Non-pigmented ciliary epithelial cell (primary cell): ENCODE measurements around the gene PRSS56.

Experiments used
- DNase-seq: peaks from one replicate; pipeline ENCODE4 v3.0.0-alpha.2; 2010; ENCODE audit warnings: low read depth

Gene PRSS56

DNA sequence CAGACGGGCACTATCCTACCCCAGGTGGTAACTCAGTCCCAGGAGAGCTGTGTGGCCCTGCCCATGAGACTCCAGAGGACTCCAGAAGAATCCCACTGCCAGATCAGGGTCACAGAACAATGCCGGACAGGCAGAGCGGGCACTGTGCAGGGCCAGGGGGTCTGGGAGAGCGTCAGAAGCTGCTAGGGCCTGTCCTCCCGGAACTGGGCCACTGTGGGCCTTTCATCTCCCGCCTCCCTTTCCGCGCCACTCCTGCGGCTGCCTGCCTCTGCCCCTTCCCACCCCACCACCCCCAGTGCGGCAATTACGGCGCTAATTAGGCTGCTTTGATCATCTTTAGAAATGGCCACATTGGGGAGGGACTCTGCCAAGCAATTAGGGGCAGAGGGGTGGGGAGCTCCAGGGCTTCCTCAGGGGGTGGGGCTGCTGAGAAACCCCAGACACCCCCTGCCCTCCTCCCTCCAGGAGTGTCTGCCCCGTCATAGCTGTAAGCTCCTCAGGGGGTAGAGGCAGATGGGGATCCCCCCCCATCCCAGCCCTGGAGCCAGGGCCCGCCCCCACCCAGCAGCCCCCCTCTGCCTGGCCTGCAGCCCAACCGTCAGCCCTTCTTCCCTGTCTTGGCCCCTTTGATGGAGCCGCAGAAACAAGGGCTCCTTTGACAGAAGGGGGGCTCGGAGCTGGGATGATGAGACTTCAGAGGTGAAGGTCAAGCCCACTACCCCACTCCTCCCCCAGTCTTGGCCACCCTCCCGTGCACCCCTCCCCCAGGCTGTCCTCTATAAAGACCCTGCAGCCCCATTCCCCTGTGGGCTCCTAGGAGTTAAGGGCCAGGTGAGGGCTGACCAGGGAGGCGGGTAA lies at the start of gene PRSS56:
Gene PRSS56 (plus strand): TSS at position 808 of the 858 bp plus-strand sequence. CDS start 211 bp downstream, outside the sequence.
- no peak for DNase-seq

DNA sequence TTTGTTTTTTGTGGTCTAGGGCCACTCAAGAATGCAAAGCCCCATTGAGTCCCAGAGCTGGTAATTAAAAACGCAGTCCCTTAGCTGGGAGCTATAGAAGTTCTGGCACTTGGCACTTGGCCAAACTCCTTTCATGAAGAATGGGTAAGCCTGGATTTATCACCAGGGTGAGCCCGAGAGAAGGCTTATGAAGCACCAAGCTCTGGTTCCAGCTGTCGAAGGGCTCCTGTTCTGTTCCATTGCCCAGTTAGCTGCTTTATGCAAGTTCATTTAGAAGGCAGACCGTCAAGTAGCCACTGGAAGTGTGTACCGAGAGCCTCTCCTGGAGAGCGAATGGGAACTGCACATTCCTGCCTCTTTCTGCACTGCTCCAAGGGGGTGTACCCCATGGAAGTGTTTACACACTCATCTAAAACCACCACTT lies 46.7 kb upstream of the PRSS56 start:
- no peak for DNase-seq

DNA sequence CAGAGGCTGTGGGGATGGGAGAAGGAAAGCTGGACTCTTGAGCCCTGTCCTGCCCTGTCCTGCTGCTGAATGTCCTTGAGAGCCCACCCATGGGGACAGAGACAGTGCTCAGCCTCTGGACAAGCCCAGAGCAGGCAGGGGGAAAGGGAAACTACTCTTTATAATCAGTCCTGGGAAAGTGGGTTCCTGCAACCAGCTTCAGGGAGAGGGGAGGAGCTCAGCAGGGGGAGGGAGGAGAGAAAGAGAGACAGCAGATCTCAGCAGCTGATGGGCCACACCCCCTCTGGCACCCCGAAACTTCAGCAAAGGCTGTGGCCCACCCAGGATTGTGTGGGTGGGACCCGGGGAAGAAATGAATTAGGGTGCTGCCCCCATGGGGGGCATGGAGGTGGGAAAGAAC lies 44.1 kb upstream of the PRSS56 start:
- no peak for DNase-seq

- no peak for DNase-seq
Observed at GRCh38 chr2:232476791-232477190, 43.4 kb upstream of the PRSS56 start.

GRCh38 chr2:232477751-232478510 lies 42.3 kb upstream of the PRSS56 start:
- no peak for DNase-seq

DNA sequence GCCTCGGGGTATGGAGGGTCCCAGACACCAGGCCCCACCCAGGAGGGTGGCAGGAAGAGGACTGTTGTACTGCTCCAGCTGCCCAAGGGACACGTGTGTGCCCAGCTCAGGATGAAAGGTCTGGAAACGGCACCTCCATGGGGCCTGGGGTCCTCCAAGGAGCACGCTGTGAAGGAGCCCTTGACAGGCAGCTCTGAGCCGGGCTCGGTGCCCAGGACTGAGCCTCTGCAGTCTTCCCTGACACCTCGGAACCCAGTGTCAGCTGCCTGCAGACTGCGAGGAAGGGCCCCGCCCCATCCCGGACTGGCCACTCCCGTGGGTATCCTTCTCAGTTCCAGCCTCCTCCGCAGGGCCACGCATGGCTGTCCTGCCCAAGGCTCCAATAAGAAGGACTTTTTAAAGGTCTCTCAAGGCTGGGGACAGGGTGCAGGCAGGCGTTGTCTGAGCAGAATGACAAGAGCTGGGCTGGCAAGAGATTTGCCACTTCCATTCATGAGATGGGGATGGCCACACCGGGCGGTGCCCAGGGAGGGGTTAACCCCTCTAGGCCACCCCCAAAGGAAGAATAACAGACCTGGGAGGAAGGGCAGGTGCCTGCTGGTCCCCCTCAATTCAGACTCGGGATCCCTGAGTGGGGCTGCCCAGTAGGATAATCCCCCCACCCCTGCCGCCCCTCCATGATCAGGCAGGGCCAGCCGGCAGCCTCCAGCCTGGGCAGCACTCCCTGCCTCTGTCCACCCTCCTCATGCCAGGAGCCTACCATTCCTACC lies 41.4 kb upstream of the PRSS56 start:
- no peak for DNase-seq

- no peak for DNase-seq
Observed at GRCh38 chr2:232479341-232480200, 40.6 kb upstream of the PRSS56 start.

DNA sequence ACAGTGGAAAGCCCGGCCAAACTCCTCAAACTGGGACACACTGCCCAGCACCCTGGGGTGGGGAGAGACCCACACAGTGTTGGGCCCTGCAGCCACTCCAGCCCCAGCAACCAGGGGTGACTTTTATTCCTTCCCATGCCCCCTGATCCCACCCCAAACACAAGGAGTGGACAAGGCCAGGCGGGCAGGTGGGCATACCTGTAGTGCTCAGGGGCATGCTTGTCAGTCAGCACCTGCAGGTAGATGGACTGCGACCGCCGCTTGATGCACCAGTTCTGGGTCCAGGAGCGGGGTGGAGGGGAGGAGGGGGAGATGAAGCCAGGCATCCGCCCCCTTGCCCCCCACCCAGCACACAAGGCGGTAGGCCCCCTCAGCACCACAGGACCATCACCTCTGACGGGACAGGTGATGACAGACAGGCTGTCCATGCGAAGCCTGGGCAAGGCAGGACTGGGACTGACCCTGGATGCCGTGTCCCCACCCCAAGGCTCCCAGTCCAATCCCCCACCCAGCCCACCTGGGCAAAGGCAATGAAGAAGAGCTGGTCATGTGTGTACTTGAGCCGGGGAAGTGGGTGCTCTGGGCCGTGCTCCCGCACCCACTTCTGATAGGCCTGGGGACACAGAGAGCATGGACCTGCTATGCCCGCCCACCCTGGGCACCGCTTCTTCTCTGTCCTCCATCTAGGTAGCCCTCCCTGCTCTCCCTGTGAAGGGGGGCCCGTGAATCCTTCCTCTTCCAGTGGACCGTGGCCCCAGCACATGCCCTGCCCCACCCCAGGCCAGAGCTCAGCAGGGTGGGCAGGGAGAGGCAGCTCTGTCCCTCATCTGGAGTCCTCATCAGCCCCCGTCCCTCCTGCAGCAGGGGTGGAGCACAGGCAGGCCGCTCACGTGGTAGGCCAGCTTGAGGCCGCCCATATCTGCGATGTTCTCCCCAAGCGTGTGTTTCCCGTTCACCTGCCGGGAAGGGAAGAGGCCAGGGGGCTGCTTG lies 39.7 kb upstream of the PRSS56 start:
- DNase-seq = no peak

GRCh38 chr2:232481322-232482140 lies 38.7 kb upstream of the PRSS56 start:
- no peak for DNase-seq

DNA sequence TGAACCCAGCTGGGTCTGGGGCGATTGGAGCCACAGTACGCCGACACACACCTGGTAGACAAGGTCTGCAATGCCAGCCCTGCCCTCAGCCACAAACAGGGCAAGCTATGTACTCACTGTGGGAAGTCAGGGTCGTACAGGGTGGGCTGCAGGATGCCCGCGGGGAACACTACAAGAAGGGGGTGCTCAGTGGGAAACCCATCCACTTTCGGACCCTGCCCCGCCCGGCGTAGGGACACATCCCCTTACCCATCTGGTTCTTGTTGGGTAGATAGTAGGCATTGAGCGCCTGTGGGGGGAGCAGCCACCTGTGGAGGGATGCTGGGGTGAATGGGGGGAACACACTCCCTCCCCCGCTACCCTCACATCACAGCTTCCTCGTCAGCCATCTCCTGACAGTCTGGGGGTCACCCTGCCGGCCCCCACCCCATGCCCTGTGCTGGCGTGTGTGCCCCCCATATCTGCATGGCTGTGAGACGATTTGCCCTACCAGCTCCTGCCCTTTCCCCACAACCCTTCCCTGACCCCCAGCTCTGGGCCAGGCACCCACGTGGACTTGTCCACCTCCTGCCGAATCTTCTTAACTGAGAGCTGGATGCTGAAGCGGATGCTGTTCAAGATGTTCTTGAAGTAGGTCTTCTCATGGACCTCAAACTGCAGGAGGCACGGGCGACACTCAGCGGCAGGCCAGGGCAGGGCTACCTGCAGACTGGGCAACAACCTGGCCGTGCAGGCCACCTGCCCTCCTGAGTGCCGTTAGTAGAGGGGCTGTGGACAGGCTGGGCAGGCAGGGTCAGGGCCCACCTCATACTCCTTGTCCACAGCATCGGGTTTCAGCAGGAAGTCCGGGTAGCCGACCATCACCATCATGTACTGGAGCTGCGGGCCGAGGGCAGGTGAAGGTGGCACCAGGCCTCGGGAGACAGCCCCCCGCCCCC lies 37.6 kb upstream of the PRSS56 start:
- no peak for DNase-seq

DNA sequence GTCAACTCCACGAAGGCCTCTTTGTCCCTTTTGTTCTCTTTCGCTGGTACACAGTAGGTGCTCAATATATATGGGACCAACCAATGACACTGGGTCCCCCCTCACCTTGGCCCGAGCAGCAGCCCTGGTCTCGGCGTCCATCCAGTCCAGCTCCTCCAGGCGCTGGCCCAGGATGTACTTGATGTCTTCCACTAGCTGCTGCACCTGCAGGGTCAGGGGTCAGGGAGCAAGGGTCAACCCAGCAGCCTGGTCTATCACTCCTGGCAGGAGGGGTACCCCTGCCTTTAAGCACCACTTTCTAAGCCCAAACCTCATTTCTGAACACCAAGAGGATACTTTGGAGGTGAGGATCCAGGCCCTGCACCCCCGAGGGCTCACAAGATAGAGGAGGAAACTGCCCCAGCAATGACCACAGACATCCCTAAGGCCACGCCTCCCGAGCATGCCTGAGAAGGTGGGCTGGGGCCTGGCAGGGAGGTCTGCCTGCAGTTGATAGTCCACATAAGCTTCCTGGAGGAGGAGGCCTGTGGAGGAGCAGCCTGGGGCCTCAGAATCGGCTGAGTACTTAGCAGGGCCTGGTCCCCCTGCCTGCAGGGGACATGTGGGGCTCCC lies 36.8 kb upstream of the PRSS56 start:
- no peak for DNase-seq

DNA sequence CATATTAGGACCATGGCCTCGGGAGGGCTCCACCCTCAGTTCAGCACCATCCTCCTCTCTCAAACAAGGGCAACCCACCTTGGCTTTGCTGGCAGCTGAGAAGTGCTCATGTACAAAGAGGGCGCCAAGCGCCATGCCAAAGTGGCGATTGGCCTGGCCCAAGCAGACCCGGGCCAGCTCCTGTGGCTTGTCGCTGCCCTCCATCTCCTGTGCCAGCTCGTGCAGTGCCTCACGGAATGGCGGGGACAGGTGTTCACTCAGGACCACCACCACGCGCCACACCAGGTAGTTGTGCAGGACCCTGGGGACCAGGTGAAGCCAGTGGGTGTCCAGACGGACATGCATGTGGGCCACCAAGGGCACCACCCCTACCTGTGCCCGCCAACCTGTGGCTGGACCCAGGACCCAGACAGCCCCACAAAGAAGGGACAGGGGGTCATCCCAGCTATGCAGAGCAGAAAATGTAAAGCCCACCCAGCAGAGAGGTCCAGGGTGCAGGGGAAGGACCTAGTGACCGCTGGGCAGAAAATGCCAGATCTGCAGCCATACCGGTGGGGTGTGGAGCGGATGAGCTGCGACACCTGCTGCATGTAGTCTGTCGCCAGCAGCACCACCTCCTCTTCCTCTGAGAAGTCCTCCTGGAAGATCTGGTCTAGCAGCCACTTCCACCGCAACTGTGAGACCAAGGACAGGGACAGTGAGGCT lies 36.1 kb upstream of the PRSS56 start:
- no peak for DNase-seq

DNA sequence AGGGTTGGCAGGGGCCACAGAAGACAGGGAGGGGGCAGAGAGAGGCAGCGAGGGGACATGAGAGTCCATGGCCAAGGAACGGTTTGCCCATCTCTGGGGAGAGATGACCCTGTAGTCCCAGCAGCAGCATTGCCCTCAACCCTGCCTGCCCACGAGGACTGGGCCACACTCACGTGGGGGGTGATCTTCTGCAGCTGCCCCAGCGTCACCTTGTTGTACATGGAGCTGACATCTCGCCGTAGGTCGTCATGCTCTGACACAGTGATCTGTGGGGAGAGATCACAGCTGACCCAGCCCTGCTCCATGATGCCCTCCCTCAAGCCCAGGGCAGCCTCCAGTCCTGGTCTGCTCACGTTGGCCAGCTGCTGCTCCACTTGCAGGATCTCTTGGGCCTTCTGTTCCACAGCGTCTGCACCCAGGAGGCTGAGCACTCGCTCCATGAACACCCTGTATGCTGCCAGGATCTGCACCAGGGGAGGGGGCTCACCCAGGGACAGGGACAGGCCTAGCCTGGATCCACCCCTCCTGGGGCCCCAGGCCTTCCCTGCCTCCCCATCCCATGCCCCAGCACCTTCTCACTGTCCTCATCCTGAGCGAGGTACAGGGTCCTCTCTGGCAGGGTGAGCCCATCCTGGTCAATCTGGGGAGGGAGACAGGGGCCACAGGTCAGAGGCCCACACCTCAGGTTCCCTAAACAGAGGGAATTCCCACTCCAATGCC lies 35.4 kb upstream of the PRSS56 start:
- DNase-seq = no peak

GRCh38 chr2:232485348-232485756 lies 34.8 kb upstream of the PRSS56 start:
- DNase-seq = no peak

- DNase-seq = no peak
Observed at GRCh38 chr2:232485757-232486557, 34.2 kb upstream of the PRSS56 start.
